ENCODE measurements around the gene CLCNKB. TPM values are rescaled to one million over a fixed set of nuclear protein-coding genes. Genes with fewer than 3 reads are reported as not detected.

The CLCNKB gene
- total RNA-seq, 1 donor from 2014 or later, result not detected

- intact Hi-C loops (cut with DNase I), result loop anchor here (1.0 kb wide), 2 partner anchors 23 to 47 kb away; no protein-coding TSS in a partner anchor
- peak in 1 of 2 donors; percentile 89 for DNase-seq (ENCODE audit: low spot score in 2 of 2)
- TF ChIP-seq CTCF (IDR thresholded peaks at IDR 0.05), result peak; percentile 97 to 98 (median 98)
Observed at GRCh38 chr1:16009030-16009460, 34.5 kb upstream of the CLCNKB start.

GRCh38 chr1:16009678-16010077, 33.9 kb upstream of the CLCNKB start:
- Histone ChIP-seq H3K4me1 (peaks cover 14 to 23% of the 10 kb centered on the region in 2 donors), H3K4me3 (no peak overlapping the region), H3K27me3 (no peaks in the 10 kb centered on the region), H3K27ac (no peak overlapping the region), H3K36me3 (no peaks in the 10 kb centered on the region), H3K9me3 (no peaks in the 10 kb centered on the region)
- TF ChIP-seq CTCF (IDR thresholded peaks at IDR 0.05), result no peak
- no peak for DNase-seq (ENCODE audit: low spot score in 2 of 2)
- intact Hi-C loops (cut with DNase I), result loop anchor here (1.0 to 5.0 kb wide), 3 partner anchors 23 to 358 kb away; partner anchors contain the start of gene SZRD1

More at GRCh38 chr1:16009030-16009460, 34.5 kb upstream of the CLCNKB start:
- Histone ChIP-seq H3K27me3 (no peaks in the 10 kb centered on the region), H3K4me3 (no peak overlapping the region), H3K27ac (no peak overlapping the region), H3K4me1 (peaks cover 8 to 17% of the 10 kb centered on the region in 2 donors), H3K9me3 (no peaks in the 10 kb centered on the region), H3K36me3 (no peaks in the 10 kb centered on the region)

GRCh38 chr1:16010837-16011236, 32.7 kb upstream of the CLCNKB start:
- no peaks in the 10 kb centered on the region for H3K36me3 ChIP-seq
- no peaks in the 10 kb centered on the region for H3K9me3 ChIP-seq
- intact Hi-C loops (cut with DNase I), result loop anchor here (5.0 kb wide), 1 partner anchor 356 kb away; the partner anchor contains the start of gene SZRD1
- no peak overlapping the region for H3K27ac ChIP-seq
- no peak for DNase-seq (ENCODE audit: low spot score in 2 of 2)
- H3K4me1 ChIP-seq, result peaks cover 15 to 35% of the 10 kb centered on the region in 2 donors
- H3K4me3 ChIP-seq, result no peak overlapping the region
- H3K27me3 ChIP-seq, result no peaks in the 10 kb centered on the region
- no peak for TF ChIP-seq CTCF (IDR thresholded peaks at IDR 0.05)

- H3K9me3 ChIP-seq, result no peaks in the 10 kb centered on the region
- peak overlapping the region in 1 of 2 donors; percentile 74 for H3K4me3 ChIP-seq
- no peak for DNase-seq (ENCODE audit: low spot score in 2 of 2)
- peak overlapping the region; percentile 95 to 98 for H3K27ac ChIP-seq
- intact Hi-C loops (cut with DNase I), result loop anchor here (5.0 kb wide), 1 partner anchor 355 kb away; the partner anchor contains the start of gene SZRD1
- no peaks in the 10 kb centered on the region for H3K27me3 ChIP-seq
- TF ChIP-seq CTCF (IDR thresholded peaks at IDR 0.05), result no peak
- H3K36me3 ChIP-seq, result peaks cover 0 to 4% of the 10 kb centered on the region in 2 donors
- peaks cover 15 to 38% of the 10 kb centered on the region in 2 donors for H3K4me1 ChIP-seq
Observed at GRCh38 chr1:16011936-16012589, 31.5 kb upstream of the CLCNKB start.

- DNase-seq (ENCODE audit: low spot score in 2 of 2), result peak; percentile 73 to 93
- Histone ChIP-seq H3K4me3 (peak overlapping the region; percentile 54 to 74), H3K27me3 (no peaks in the 10 kb centered on the region), H3K4me1 (peaks cover 15 to 38% of the 10 kb centered on the region in 2 donors), H3K9me3 (no peaks in the 10 kb centered on the region), H3K36me3 (peaks cover 0 to 4% of the 10 kb centered on the region in 2 donors), H3K27ac (peak overlapping the region; percentile 95 to 98)
- TF ChIP-seq CTCF (IDR thresholded peaks at IDR 0.05), result no peak
- intact Hi-C loops (cut with DNase I), result loop anchor here (5.0 kb wide), 1 partner anchor 355 kb away; the partner anchor contains the start of gene SZRD1
Observed at GRCh38 chr1:16012590-16013219, 30.9 kb upstream of the CLCNKB start.
